NCI-H1105 treated with DMSO at 0.1 percent for 48 hours (cell line): ENCODE results near the gene BCL7C.

ENCODE experiments used
- DNase-seq: peaks from one replicate; lab custom pipeline; 2025; lab: John Stamatoyannopoulos, UW

BCL7C gene

GRCh38 chr16:30922420-30922959 is 28.6 kb upstream of the BCL7C start:
- DNase-seq, result peak; percentile 99

GRCh38 chr16:30921748-30922419 is 28.0 kb upstream of the BCL7C start:
- peak; percentile 85 for DNase-seq

DNA sequence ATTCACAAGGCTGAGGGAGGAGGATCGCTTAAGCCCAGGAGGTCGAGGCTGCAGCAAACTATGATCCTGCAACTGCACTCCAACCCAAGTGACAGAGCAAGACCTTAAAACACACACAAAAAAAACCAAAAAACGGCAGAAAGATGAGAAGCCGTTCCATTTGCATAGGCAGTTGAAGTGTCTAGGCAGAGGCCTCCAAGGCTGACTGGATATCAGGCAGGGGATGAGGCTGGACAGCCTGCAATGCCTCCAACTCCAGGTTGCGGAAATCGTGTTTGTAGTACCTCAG is 27.5 kb upstream of the BCL7C start:
- DNase-seq, result no peak

- DNase-seq, result no peak
Measured at GRCh38 chr16:30920891-30921290, 27.0 kb upstream of the BCL7C start.

GRCh38 chr16:30918614-30919013 is 24.7 kb upstream of the BCL7C start:
- no peak for DNase-seq

DNA sequence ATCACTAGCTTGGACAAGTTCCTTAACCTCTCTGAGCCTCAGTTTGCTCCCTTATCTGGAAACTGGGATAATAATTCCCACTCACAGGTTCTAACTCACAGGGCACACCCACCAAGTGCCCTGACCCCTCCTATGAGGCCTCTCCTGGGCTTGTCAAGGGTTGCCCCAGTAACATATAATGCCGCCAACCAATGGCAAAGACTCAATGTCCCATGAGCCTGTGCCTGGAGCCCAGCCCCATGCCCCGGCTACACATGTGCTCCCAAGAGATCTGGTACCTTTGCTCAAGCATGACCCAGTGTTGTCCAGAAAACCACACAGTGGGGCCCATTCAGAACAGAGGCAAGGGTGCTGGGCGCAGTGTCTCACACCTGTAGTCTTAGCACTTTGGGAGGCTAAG is 21.0 kb upstream of the BCL7C start:
- no peak for DNase-seq

- DNase-seq, result no peak
Measured at GRCh38 chr16:30912794-30913412, 19.0 kb upstream of the BCL7C start.

DNA sequence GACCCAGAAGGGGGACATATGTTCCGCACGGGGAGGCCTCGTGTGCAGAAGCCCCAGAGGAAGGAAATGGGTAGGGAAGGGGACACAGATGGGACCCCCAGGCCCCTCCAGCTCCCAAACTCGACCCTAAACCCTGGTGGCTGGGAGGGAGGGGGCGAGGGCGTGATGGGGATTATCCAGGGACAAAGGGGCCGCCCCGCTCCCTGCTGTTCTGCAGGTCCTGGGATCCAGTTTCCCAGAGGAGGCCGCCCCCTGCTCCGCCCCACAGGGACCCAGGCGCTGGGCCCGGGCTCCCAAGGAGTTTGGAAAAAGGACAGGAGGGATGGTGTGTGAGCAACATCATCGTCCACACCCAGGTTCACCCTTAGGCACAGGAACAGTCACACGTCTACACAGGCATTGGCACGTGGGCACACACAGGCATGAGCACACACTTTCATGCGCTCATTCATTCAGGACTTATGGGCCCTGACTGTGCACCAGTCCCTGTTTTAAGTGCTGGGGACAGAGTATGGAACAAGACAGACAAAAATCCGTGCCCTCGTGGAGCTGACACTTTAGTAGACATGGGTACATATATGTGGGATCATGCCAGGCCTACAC is 16.7 kb upstream of the BCL7C start:
- no peak for DNase-seq

DNA sequence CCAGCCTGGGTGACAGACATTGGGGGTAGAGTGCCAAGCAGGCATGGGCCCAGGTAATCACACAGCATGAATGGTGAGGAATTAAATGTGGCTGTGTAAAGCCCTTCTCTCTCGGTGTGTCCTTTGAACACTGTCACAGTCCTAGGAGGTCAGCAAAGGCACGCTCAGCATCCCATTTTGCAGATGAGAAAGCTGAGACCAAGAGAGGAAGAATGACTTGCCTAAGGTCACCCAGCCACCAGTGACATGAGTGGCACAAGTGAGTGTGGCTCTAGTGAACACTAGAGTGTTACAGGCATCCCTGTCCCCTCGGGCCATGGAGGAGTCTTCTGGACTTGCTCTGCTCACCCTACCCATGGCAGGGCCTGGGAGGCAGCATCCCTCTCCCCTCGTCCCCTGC is 13.2 kb upstream of the BCL7C start:
- DNase-seq, result no peak

- no peak for DNase-seq
Measured at GRCh38 chr16:30904114-30904780, 10.4 kb upstream of the BCL7C start.

DNA sequence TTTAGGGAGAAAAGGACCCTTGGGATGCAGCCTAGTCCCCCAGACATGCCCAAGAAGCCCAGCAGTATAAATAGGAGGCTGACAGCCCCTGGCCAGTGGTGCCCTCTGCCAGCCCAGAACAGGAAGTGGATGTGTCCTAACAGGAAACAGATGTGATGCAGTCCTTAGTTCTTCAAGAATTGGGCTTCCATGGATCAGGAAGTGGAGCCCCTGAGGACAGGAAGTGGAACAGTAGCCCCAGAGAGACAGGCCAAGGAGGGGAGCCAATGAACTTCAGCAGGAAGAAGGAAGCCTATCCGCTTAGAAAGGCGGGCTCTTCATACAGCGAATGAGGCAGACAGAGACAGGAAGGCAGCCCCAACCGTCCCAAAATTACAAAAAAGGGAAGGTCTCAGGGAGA is 9.7 kb upstream of the BCL7C start:
- no peak for DNase-seq

DNA sequence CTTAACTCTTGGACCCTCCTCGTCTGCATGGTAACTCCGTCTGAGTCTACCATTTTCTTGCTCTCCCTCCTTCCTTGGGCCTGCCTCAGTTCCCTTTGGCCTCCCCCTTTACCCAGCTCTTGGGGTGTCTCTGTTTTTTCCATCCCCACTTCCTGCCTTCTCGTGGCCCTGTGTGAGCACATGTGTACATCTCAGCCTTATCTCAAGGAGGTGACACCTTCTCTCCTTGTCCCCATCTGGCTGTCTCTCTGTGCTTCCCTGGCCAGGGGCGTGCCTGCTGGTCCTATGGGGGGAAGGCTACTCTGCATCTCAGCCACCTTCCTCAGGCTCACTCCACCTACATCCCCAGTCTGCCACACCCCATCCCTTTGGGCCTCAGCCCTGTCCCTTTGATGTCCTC is 9.1 kb upstream of the BCL7C start:
- no peak for DNase-seq

GRCh38 chr16:30902029-30902972 is 8.4 kb upstream of the BCL7C start:
- peak; percentile 14 for DNase-seq

GRCh38 chr16:30901201-30902028 is 7.5 kb upstream of the BCL7C start:
- DNase-seq, result no peak

- DNase-seq, result no peak
Measured at GRCh38 chr16:30900588-30900987, 6.7 kb upstream of the BCL7C start.

- no peak for DNase-seq
Measured at GRCh38 chr16:30899794-30900193, 5.9 kb upstream of the BCL7C start.

- DNase-seq, result peak; percentile 72
Measured at GRCh38 chr16:30896889-30897733, 3.2 kb upstream of the BCL7C start.

DNA sequence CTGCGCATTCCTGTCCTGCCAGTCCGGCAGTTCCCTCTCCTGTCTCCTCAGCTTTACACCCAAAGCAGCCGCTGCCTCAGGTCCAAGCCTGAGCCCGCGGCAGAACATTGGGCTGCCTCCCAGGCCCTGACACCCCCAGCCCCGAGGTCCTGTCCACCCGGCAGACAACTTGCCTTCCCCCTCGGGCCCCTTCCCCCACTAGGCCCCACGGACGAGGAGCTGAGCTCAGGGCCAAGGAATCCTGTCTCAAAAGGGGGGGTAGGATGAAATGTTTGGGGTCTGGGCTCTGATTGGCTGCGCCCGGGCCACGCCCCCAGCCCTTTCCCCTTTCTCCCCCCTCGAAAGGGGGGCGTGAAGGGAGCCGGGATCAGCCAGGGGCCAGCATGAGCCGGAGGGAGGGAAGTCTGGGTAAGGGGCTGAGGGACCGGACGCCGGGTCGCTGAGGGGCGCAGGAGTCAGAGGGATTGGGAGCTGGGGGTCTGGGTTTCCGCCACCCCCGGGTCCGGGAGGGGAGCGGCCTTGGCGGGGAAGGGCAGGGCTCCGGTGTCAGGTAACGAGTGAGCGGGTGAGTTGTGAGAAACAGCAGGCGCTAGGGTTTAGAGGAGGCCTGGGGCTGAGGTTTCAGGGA is 2.5 kb upstream of the BCL7C start, which contains the start of gene CTF1:
CTF1 (plus strand) TSS at position 354 of the 628 bp plus-strand sequence; CDS start at position 384, 30 bp downstream.
- DNase-seq, result peak; percentile 17

- no peak for DNase-seq
Measured at GRCh38 chr16:30895627-30896260, 1.9 kb upstream of the BCL7C start.
